ENCODE data around the gene FAM3A. TPM values are rescaled to one million over a fixed set of nuclear protein-coding genes. Genes with fewer than 3 reads are reported as not detected.
A peak's percentile ranks its signal among the peaks of the same experiment; 100 is the strongest.
"Not testable (repeated sequence)": the region's sequence is repeated elsewhere in the genome, so short reads cannot be mapped to it uniquely, and the experiment has no call there.

FAM3A gene
- polyA plus RNA-seq (ENCODE audit: insufficient read length in 4 of 4) = 10 to 100 TPM; 25.6 to 43.5 (median 30.7) TPM

DNA sequence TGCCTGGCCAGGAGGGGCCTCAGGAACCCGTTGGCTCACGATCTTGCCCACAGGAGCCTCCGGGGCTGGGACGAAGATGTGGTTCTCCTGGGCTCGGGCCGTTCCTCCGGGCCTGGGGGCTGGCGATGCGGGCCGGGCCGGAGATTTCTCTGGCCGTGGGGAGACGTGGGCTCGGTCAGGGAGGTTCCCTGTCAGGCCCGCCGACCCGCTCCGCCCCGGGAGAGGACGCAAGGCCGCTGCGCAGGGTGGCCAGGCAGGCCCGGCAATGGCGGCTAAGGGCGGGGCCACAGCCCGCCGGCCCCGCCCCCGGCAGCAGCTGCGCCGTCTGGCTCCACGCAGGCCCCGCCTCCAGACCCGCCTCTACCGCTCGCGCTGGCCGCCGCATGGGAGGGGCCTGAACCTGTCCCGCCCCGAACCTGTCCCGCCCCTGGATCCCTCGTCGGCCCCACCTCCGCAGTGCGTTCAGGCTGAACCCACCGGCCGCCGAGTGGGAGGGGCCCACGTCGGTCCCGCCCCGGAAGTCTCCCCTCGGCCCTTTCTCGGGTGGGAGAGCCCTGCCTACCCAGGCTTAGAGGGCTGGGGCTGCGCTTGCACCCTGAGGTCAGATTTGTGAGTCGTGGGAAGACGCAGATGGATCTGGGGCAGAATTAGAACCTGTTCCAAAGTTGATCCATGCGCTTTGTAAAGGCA lies at the start of gene FAM3A:
Gene FAM3A, minus strand, starts transcription at position 267 of the 690 bp plus-strand sequence. CDS start 460 bp downstream, outside the sequence.
- DNase-seq (ENCODE audit: low read depth in 4 of 4, low spot score in 3 of 4) = peak; percentile 66 to 81 (median 76)

DNA sequence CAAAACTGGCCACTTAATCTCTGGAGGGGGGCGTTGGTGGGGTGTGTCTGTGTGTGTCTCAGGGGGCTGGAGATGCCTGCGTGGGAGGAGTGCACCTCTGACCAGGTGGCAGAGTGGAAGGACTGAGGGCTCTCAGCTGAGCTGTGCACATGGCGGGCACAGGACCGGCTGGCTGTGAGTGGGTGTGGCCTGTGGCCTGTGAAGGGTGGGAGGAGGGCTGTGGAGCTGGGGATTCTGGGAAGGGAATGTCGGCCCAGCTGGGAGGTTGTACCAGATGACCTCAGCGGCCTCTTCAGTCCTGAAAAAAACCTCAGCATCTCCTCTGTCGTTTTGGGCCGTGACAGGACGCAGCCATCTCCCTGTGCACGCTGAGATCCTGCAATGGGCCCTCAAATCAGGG lies 46.3 kb upstream of the FAM3A start:
- not testable (repeated sequence) for DNase-seq (ENCODE audit: low read depth in 4 of 4, low spot score in 3 of 4)

- DNase-seq (ENCODE audit: low read depth in 4 of 4, low spot score in 3 of 4) = not testable (repeated sequence)
Measured at GRCh38 chrX:154560326-154560725, 44.3 kb upstream of the FAM3A start.

DNA sequence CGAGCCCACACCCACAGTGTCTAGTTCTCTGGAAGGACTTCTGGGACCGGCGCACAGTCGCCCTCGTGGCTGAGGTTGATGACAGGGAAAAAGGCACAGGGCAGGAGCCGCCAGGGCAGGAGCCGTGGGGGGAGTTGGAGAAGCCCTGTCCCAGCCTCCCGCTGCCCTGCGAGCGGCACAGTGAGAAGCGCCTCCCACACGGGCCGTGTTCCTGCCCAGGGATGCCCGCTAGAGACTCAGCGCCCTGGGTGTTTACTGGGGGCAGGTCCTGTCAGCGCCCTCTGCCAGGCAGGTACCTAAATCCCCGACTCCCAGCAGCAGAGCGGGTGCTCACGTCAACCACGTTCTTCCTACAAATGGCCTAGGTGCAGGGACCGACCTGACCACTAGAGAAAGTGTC lies 42.9 kb upstream of the FAM3A start:
- not testable (repeated sequence) for DNase-seq (ENCODE audit: low read depth in 4 of 4, low spot score in 3 of 4)

- DNase-seq (ENCODE audit: low read depth in 4 of 4, low spot score in 3 of 4) = not testable (repeated sequence)
Measured at GRCh38 chrX:154558060-154558690, 42.1 kb upstream of the FAM3A start.

DNA sequence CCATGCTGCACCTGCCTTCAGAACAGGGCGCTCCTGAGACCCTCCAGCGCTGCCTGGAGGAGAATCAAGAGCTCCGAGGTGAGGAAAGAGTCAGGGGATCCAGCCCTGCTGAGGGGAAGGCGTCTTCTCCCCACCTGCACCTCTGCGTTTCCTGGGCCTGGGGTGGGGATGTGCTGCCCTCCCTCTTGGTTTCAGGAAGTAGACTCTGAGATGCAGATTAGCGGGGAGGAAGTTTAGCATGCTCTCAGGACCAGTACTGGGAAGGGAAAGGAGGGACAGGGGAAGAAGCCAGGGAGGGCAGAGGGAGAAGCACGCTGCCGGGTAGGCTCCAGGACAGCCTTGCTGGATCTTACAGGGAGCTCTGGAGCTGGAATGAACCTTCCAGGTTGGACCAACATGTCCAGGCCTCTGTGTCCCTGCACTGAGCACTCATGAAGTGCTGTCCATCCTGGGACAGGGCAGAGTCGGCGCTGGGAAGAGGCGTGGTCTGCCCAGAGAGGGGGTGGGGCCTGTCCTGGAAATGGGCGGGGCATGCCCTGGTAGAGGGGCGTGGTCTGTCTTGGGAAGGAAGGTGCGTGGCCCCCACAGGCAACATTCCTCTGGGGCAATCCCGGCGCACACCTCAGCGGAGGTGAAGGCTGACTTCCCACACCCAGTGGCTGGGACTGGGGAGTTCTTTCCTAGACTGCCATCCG lies 36.2 kb upstream of the FAM3A start:
- not testable (repeated sequence) for DNase-seq (ENCODE audit: low read depth in 4 of 4, low spot score in 3 of 4)

GRCh38 chrX:154549766-154550165 lies 33.7 kb upstream of the FAM3A start:
- no peak for DNase-seq (ENCODE audit: low read depth in 4 of 4, low spot score in 3 of 4)

- no peak for DNase-seq (ENCODE audit: low read depth in 4 of 4, low spot score in 3 of 4)
Measured at GRCh38 chrX:154548028-154548316, 31.9 kb upstream of the FAM3A start.

DNA sequence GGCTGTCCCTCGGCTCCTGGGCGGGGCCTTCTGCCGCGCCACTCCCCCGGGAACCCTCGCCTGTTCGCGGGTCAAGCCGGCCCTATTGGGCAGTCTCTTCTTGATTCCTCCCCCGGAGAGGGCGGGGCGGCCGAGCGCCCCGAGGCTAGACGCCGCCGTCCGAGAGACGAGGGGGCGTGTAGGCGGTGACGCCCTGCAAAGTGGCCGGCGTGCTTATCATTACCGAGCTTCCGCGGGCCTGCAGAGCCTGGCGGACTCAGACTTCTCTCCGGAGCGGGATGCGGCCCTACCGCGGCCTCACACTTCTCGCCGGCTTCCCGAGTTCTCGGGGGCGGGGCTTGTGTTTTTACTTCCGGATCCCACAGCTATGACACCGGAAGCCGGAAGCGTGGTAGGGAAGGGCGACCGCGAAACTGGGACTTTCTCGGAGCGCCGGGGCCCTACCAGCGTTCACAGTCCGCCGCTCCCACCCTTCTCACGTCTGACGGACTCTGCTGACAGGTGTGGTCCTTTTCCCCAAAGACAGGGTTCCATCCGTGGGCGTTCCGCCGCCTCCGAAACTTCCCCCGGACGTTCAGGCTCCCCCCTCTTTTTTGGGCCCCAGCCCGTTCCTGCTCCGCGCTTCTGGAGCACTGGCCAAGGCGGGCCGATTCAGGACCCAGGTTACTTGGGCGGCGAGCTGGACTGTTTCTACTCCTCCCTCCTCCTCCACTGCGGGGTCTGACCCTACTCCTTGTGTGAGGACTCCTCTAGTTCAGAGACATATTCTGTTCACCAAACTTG lies 31.4 kb upstream of the FAM3A start, which contains the start of gene IKBKG:
Gene IKBKG, plus strand, starts transcription at position 376 of the 783 bp plus-strand sequence. CDS start 4,383 bp downstream, outside the sequence.
- DNase-seq (ENCODE audit: low read depth in 4 of 4, low spot score in 3 of 4) = peak; percentile 75 to 78 (median 76)

- DNase-seq (ENCODE audit: low read depth in 4 of 4, low spot score in 3 of 4) = no peak
Measured at GRCh38 chrX:154546354-154547244, 30.6 kb upstream of the FAM3A start, which contains the start of gene G6PD. G6PD (minus strand) TSS chrX:154546846; CDS start chrX:154546155, 691 bp downstream.

DNA sequence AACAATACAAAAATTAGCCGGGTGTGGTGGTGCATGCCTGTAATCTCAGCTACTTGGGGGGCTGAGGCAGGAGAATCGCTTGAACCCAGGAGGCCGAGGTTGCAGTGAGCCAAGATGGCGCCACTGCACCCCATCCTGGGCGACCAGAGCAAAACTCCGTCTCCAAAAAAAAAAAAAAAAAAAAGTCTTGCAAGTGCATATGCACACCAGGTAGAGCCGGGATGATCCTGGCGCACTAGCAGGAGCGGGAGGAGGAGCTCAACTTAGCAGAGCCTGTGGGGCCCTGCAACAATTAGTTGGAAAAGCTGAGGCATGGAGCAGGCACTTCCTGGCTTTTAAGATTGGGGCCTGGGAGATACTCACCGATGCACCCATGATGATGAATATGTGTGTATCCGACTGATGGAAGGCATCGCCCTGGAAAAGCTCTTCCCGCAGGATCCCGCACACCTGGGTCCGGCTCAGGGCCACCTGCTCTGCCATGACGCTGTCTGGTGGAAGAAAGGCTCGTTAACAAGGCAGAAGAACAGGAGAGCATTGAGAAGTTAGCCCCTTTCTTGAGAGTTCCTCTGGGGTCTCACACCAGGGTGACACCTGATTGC lies 29.7 kb upstream of the FAM3A start:
- no peak for DNase-seq (ENCODE audit: low read depth in 4 of 4, low spot score in 3 of 4)

DNA sequence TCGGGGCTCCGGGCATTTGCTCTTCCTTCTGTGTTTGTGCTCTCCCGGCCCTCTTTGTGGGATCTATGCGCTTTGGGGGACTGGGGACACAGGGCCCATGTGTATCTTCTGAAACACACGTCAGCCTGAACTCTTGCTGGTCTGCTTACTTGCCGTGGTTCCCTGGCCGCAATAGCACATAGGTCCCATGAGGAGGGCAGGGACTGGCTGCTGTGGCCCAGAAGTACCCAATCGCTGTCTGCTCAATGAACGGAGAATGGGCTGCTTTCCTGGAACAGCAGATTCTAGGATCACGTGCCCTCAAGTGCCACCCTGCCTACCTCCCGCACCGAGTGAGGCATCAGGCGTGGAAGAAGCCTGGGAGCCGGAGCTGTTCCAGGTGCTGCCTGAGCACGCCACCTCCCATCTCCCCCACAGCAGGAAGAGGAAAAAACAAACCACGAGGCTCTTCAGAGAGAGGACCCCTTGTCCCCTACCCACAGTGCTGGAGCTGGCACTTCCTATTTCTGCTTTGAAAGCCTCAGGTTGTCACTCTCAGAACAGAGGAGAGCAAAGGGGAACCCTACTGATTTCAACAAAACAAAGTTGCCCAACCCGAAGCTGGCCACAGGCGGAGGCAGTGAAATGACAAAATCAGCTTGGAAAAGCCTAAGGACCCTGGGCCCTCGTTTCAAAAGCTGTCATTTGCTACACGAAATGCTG lies 26.8 kb upstream of the FAM3A start:
- no peak for DNase-seq (ENCODE audit: low read depth in 4 of 4, low spot score in 3 of 4)

DNA sequence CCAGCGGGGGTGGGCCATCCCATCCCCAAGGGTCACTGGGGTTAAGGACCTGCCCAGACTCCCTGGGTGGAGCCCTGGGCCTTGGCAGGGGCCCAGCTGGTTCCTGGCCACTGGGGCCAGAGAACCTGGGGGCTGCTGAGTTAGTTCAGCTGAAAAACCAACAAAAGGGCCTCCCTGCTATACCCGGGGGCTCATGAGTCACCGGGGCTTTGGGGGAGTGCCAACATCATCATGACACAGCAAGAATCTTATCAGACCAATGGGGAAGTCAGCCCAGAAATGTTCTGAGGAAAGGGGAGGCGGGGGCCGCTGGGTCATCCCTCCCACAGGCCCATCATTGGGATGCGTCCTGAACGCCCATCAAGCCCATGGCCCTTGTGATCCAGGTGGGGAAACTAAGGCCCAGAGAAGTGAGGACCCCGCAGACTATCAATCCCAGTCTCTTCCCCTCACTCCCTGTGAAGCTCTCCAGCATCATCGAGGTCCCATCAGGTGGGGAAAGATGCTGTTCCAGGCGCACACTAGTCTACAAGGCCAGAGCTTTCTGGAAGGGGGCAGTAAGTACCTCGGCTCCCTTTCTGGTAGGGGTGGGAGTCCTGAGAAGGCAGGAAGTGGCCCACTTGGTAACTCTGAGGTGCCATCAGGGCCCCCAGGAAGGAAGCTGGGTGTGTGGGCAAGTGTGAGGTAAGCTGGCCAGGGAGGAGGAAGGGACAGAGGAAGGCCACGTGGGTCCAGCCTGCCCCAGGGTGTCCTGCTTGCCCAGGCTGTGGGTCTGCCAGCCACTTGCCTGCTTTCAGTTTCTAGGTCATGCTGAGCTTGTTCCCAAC lies 26.1 kb upstream of the FAM3A start:
- DNase-seq (ENCODE audit: low read depth in 4 of 4, low spot score in 3 of 4) = no peak

- no peak for DNase-seq (ENCODE audit: low read depth in 4 of 4, low spot score in 3 of 4)
Measured at GRCh38 chrX:154541589-154541895, 25.5 kb upstream of the FAM3A start.

DNA sequence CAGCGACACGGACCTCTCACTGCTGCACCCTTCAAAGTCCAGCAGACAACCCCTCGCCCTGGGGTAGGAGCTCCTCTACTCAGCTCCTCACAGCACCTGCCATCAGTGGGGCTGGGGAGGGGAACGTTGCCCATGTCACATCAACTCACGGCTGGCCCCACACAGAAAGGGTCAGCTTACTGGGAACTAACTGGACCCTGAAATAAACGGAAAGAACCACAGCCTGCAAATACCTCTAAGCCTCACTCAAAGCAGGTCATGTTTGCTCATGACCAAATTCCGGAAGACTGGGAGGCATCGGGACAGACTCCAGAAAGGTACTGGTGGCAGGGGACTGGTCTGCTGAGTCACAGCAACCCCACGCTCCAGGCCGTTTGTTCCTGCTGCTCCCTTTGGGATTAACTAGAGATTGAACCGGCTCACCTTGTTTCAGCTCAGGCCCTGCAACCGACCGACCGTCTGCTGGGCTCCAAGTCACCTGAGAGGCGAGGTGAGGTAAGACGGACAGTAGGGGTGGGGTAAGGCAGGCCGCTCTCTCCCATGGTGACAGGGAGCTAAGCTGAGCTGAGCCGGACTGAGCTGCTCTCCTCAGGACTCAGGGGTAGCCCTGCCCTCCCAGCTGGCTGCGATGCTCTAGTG lies 25.0 kb upstream of the FAM3A start:
- no peak for DNase-seq (ENCODE audit: low read depth in 4 of 4, low spot score in 3 of 4)

GRCh38 chrX:154540365-154540764 lies 24.3 kb upstream of the FAM3A start:
- DNase-seq (ENCODE audit: low read depth in 4 of 4, low spot score in 3 of 4) = not testable (repeated sequence)

- DNase-seq (ENCODE audit: low read depth in 4 of 4, low spot score in 3 of 4) = no peak
Measured at GRCh38 chrX:154539077-154539476, 23.0 kb upstream of the FAM3A start.

- DNase-seq (ENCODE audit: low read depth in 4 of 4, low spot score in 3 of 4) = no peak
Measured at GRCh38 chrX:154535892-154536291, 19.9 kb upstream of the FAM3A start.

Data from left renal pelvis (tissue), 4 donors.